Ascending aorta (tissue), 2 donors: Measurements from ENCODE around the gene POC1A. TPM values are rescaled to one million over a fixed set of nuclear protein-coding genes. Genes with fewer than 3 reads are reported as not detected.

Experiments
- DNase-seq, 2 donors: peaks; one replicate each; pipeline ENCODE4 v3.0.0-alpha.2; 2019; ENCODE audit warnings: low spot score in 2 of 2
- H3K27ac ChIP-seq, 2 donors: fragments of 200-600 bp; sonication (generic); one replicate each; pipeline ENCODE4 v1.5.1; 2016 to 2017; ENCODE audit warnings: mild to moderate bottlenecking in 1 of 2
- H3K27me3 ChIP-seq: fragments of 200-600 bp; sonication (generic); one replicate; pipeline ENCODE4 v1.5.1; 2017
- H3K36me3 ChIP-seq, 2 donors: fragments of 200-600 bp; sonication (generic); one replicate each; pipeline ENCODE4 v1.5.1; 2016
- H3K4me1 ChIP-seq, 2 donors: fragments of 200-600 bp; sonication (generic); one replicate each; pipeline ENCODE4 v1.5.1; 2016 to 2017; ENCODE audit warnings: mild to moderate bottlenecking in 1 of 2
- H3K4me3 ChIP-seq, 2 donors: fragments of 200-600 bp; sonication (generic); one replicate each; pipeline ENCODE4 v1.5.1; 2016 to 2017; ENCODE audit warnings: mild to moderate bottlenecking in 1 of 2
- H3K9me3 ChIP-seq, 2 donors: fragments of 200-600 bp; sonication (generic); one replicate each; pipeline ENCODE4 v1.5.1; 2016
- intact Hi-C: fragments of 100-400 bp; cut with DNase I; formaldehyde crosslinking; loops from one replicate; pipeline ENCODE4 v1.15.1; 2023
- total RNA-seq: library from RNA; depleted of rRNA; stranded (reverse); fragments of >200 nt; gene quantifications from one replicate; pipeline ENCODE4 v1.1.0, GENCODE V29; 2016
- TF ChIP-seq, protein P1 (sequence below), 3 experiments: fragments of 200-600 bp in 2 of 3; fragments of 450-650 bp in 1 of 3; sonication (generic) in 2 of 3; IDR thresholded peaks; one replicate each; pipeline ENCODE4 v1.5.1; 2016 to 2019; ENCODE audit warnings: antibody characterized with exemption in 3 of 3, mild to moderate bottlenecking in 1 of 3, moderate library complexity in 1 of 3

The POC1A gene
- total RNA-seq, 1 donor from 2014 or later: not detected

DNA sequence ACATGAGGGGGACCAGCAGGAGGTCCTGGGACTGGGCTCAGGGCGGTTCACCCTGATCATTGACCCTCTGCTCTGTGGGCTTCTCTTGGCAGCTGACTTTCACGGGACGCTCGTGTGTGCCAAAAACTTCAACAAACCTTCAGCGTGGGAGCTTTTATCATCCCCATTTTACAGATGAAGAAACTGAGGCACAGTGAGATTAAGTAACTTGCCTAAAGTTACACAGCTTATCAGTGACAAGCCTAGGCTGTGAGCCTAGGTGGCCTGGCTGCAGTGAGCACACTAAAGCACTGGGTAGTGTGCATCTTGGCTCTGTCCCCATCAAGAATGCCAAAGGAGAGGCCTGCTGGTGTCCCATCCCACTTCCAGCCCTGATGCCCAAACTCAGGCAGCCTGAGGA lies 74.3 kb downstream of the POC1A start:
- Histone ChIP-seq H3K27ac (no peak overlapping the region), H3K27me3 (no peaks in the 10 kb centered on the region), H3K36me3 (no peaks in the 10 kb centered on the region), H3K4me3 (no peak overlapping the region), H3K9me3 (no peaks in the 10 kb centered on the region), H3K4me1 (peaks cover 3 to 16% of the 10 kb centered on the region in 2 donors)
- TF ChIP-seq, protein P1, sequence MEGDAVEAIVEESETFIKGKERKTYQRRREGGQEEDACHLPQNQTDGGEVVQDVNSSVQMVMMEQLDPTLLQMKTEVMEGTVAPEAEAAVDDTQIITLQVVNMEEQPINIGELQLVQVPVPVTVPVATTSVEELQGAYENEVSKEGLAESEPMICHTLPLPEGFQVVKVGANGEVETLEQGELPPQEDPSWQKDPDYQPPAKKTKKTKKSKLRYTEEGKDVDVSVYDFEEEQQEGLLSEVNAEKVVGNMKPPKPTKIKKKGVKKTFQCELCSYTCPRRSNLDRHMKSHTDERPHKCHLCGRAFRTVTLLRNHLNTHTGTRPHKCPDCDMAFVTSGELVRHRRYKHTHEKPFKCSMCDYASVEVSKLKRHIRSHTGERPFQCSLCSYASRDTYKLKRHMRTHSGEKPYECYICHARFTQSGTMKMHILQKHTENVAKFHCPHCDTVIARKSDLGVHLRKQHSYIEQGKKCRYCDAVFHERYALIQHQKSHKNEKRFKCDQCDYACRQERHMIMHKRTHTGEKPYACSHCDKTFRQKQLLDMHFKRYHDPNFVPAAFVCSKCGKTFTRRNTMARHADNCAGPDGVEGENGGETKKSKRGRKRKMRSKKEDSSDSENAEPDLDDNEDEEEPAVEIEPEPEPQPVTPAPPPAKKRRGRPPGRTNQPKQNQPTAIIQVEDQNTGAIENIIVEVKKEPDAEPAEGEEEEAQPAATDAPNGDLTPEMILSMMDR (IDR thresholded peaks at IDR 0.05): no peak
- DNase-seq: no peak
- intact Hi-C loops: no loop called here

DNA sequence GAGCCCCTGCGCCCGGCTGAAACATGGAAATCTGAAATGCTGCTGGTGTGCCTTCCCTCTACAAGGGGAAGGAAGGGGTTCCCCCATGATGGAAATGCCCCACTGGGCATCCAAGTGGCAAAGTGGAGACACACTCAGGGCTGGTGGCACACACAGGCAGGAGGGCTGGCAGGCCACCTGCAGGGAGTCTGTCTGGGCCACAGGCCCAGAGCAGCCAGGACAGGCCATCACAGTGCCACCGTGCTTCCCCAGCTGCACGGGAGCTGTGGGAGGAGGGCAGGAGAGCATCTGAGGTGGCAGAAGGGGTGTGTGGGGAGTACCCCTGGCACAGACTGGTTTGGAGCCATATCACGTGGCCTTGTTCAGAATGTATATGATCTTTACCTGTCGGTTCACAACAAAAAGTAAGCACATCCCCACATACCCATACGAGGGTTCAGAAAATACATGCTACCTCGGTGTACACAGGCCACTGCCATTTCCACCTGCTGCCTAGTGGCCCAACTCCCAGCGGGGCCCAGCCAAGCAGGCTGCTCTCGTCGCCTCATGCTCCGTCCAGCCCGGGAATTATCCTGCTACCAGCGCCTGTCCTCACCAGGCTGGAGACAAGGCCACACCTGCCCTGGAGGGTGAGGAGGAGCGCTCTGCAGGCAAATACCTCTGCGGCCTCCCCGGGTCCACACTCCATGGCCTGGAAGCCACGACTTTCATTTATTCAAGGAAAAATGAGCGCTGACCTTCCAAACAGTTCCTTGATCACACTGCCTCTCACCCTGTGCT lies 75.3 kb downstream of the POC1A start:
- no peaks in the 10 kb centered on the region for H3K36me3 ChIP-seq
- peaks cover 3 to 16% of the 10 kb centered on the region in 2 donors for H3K4me1 ChIP-seq
- no peaks in the 10 kb centered on the region for H3K27me3 ChIP-seq
- no peaks in the 10 kb centered on the region for H3K9me3 ChIP-seq
- no peak overlapping the region for H3K4me3 ChIP-seq
- TF ChIP-seq, protein P1 (IDR thresholded peaks at IDR 0.05): no peak
- no peak overlapping the region for H3K27ac ChIP-seq
- no peak for DNase-seq
- intact Hi-C loops: no loop called here

DNA sequence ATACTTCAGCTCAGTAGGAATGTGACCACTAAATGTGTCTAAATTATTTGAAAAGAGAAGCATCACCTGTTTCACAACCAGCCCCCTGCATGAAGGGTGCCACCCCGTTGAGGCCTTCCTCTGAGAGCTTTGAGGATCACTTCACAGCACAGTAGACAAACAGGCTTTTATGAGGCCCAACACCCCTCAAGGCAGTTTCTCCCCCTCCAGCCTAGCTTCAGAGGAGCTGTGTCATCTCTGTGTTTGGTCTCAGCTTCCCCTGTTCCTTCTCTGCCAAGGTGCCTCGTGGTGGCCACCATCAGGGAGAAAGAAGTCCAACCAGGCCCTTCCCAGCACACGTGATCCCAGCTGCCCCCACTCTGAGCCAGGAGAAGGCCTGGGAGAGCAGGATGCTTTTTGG lies 76.3 kb downstream of the POC1A start:
- Histone ChIP-seq H3K9me3 (no peaks in the 10 kb centered on the region), H3K36me3 (no peaks in the 10 kb centered on the region), H3K27me3 (no peaks in the 10 kb centered on the region), H3K4me1 (peaks cover 3 to 16% of the 10 kb centered on the region in 2 donors), H3K4me3 (no peak overlapping the region), H3K27ac (peak overlapping the region; percentile 75 to 80)
- DNase-seq: no peak
- TF ChIP-seq, protein P1 (IDR thresholded peaks at IDR 0.05): no peak
- intact Hi-C loops: loop anchor here (1.0 kb wide), 1 partner anchor 13 kb away; no protein-coding TSS in a partner anchor

DNA sequence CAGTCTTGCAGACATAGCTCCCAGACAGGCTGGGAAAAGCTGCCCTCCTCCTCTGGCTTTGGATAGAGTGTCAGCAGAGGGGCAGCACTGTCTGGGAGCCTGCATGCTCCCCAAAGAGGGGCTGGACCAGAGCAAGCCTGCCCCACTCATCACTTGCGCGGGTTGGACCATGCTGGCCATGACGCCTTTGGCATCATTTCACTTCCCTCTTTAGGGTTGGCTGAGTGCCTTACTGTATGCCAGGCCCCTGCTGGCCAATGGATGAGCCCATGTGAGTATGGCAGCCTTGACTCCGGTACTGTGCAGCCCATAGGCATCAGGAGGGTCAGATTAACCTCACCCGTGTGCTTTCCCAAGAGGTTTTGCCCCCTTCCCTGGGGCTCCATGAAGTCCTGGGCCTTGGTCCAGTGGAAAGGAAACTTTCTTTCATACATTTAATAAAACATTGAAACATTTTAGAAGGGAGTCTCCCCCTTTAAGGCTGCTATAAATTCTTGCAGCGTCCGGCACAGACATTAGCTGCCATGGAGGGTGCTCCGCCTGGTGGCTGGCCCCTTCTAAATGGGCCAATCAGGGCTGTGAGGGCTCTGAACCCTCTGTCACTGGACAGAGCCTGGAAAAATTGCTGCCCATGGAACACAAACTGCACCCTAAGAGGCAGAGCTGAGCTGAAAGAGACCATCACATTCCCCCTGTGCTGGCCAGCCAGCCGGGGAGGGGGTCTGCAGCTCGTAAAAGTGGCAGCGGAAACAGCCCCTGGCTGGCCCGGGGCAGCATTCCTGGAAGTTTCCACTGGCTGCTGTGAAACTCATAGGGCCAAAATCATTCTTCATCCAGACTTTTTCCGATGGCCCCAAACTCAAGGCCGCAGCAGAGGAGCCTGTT lies 77.1 kb downstream of the POC1A start:
- no peaks in the 10 kb centered on the region for H3K9me3 ChIP-seq
- TF ChIP-seq, protein P1 (IDR thresholded peaks at IDR 0.05): peak; percentile 22 to 45 (median 25)
- H3K27ac ChIP-seq: peak overlapping the region; percentile 75 to 80
- H3K27me3 ChIP-seq: no peaks in the 10 kb centered on the region
- intact Hi-C loops: loop anchor here (1.0 kb wide), 1 partner anchor 14 kb away; no protein-coding TSS in a partner anchor
- H3K4me1 ChIP-seq: peaks cover 3 to 16% of the 10 kb centered on the region in 2 donors
- H3K36me3 ChIP-seq: no peaks in the 10 kb centered on the region
- no peak for DNase-seq
- H3K4me3 ChIP-seq: no peak overlapping the region

DNA sequence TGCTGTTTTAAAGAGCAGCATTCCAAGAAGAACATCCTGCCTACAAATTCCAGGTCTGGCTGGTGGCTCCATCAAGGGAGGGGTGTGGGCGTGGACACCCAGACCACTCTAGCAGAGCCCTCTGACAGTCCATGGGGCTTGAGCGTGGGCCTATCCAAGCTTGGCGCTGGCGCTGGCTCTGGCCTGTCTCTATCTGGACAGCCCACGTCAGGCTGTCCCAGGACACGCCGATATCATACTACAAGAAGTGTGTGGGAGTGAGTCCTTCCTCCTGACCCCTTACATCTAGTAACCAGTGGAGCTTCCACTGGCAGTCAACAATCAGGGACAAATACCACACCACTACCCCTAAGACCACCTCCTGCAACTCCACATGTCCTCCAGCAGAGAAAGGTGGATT lies 80.7 kb downstream of the POC1A start:
- H3K27ac ChIP-seq: no peak overlapping the region
- no peaks in the 10 kb centered on the region for H3K27me3 ChIP-seq
- H3K36me3 ChIP-seq: no peaks in the 10 kb centered on the region
- TF ChIP-seq, protein P1 (IDR thresholded peaks at IDR 0.05): no peak
- DNase-seq: no peak
- intact Hi-C loops: loop anchor here (5.0 kb wide), 1 partner anchor 49 kb away; no protein-coding TSS in a partner anchor
- H3K4me3 ChIP-seq: no peak overlapping the region
- H3K4me1 ChIP-seq: peaks cover 7 to 39% of the 10 kb centered on the region in 2 donors
- no peaks in the 10 kb centered on the region for H3K9me3 ChIP-seq
